Activated CD4-positive, CD25-positive, alpha-beta regulatory T cell treated with anti-CD3 and anti-CD28 coated beads, Interleukin-2, amount 50 U/mL, for 72 hours (primary cell): Measurements from ENCODE around the gene DYRK4.

Experiments used
- DNase-seq: peaks from one replicate; pipeline ENCODE4 v3.0.0; 2021

The DYRK4 gene

DNA sequence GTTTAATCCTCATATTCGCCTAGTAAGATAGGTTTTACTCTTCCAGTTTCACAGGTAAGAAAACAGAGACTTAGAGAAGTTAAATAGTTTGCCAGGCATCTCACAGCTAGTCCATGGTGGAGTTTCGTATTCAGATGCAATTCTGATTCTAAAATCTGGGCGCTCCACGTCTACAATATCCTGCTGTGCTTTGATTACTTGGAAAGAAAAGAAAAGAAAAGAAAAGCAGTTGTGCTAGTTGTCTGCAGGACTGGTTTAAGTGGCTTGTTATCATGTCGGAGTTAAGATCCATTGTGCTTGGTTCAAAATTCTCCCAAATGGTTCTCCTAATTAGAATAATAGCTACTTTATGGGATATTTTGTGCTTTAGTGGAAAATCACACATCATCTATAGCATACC, 68.3 kb downstream of the DYRK4 start:
- no peak for DNase-seq

DNA sequence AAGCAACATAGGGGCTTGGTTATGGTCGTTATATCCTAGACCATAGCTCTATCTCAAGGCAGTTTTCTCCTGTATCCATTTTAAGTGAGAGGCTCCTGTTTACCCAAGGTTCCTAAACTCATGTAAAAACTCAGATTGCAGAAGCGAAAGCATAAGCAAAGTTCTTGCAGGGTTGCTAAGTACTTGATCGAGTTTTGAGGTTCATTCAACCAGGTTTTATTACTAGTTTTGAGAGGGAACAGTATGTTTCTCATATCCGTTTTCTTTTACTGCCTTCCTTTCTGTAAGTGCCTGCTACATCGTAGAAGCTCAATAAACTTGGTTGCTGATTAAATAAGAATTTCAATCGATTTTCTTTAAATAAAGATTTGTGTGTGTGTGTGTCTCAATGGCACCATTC, 81.7 kb downstream of the DYRK4 start:
- DNase-seq, result no peak

DNA sequence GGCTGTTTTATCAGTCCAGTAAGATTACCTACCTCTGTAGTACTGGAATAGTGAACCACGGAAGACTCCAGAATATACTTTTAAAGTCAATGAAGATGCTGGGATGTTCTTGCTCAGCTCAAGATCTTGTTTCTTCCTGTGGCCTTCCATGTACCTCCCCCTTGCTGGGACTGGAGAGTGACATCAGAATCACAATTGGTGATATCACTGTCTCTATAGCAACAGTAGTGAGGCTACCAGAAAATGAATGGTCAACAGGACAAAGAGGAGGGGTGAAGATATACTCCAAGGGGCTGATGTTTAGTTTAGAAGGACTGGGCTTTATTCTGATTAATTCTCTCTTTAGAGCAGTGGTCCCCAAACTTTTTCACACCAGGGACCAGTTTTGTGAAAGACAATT, 83.0 kb downstream of the DYRK4 start:
- no peak for DNase-seq

DNA sequence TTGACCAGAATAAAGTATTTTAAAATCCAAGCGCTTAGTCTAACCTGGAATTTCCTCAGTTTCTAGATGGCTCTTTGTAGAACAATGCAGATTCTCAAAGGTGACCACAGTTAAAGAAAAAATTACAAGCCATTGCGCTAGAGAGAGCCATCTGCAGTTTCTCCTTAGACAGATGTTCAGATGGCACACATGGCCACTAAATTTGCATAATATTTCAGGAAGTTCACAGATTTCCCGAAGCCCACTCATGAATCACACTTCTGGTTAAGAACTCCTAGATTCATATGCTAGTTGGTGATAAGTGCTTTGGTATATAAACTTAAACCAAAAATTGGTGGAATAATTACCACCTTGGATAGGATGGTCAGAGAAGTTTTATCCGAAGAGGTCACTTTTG, 86.1 kb downstream of the DYRK4 start:
- no peak for DNase-seq

GRCh38 chr12:4648501-4649357, 86.7 kb downstream of the DYRK4 start, which contains the start of the genes AKAP3 and NDUFA9:
Gene AKAP3, minus strand, starts transcription at chr12:4649051. Its CDS starts 10,855 bp downstream, at chr12:4638196.
Gene NDUFA9, plus strand, starts transcription at chr12:4649114. Its CDS starts 13 bp downstream, at chr12:4649127.
- DNase-seq, result peak; percentile 77

DNA sequence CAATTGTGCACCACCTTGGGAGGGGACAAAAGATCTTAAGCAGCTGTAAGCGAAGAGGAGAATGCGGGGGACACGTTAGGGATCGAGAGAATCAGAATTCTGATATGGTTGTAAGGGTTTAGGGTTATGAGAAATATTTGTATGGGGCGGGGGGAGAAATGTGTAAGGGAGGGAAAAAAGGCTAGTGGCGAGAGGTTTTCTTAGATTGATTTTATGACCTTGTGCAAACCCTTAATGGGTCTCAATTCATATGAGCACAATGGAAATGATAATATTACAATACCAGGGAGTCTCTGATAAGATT, 87.3 kb downstream of the DYRK4 start:
- DNase-seq, result no peak

- DNase-seq, result no peak
These were observed 91.2 kb downstream of the DYRK4 start for GRCh38 chr12:4653257-4653656.

GRCh38 chr12:4653691-4654090, 91.7 kb downstream of the DYRK4 start:
- DNase-seq, result no peak
